ENCODE results near the gene PPP2R2C. TPM values are rescaled to one million over a fixed set of nuclear protein-coding genes. Genes with fewer than 3 reads are reported as not detected.

The PPP2R2C gene
- total and polyA plus RNA-seq, 2 experiments from 2014 or later = 1.3 to 9.2 TPM

- DNase-seq (ENCODE audit: low spot score) (no peak), ATAC-seq (no peak)
- H3K4me3 Mint-ChIP-seq = no peak overlapping the region
- H3K9me2 ChIP-seq (ENCODE audit: insufficient read depth) = no peaks in the 10 kb centered on the region
- H3K4me3 ChIP-seq = no peak overlapping the region
- peaks cover 7% of the 10 kb centered on the region for H3K4me1 Mint-ChIP-seq
- no peaks in the 10 kb centered on the region for H3K27me3 ChIP-seq (ENCODE audit: insufficient read depth)
- H3K27ac Mint-ChIP-seq = no peak overlapping the region
- no peak overlapping the region for H2AFZ ChIP-seq
- no peaks in the 10 kb centered on the region for H4K20me1 ChIP-seq (replicated peaks; ENCODE audit: insufficient read depth)
- H3K4me2 ChIP-seq = no peak overlapping the region
- H3K4me1 ChIP-seq (ENCODE audit: insufficient read depth) = no peaks in the 10 kb centered on the region
- TF ChIP-seq CTCF (conservative IDR thresholded peaks at IDR 0.05; ENCODE audit: low read depth in 2 of 2) = peak in 1 of 2 experiments; percentile 42; a peak in 2 of 4 replicates
- no peak for TF ChIP-seq REST (IDR thresholded peaks at IDR 0.05; ENCODE audit: unreplicated experiment)
- no peaks in the 10 kb centered on the region for H3K79me2 ChIP-seq (replicated peaks; ENCODE audit: insufficient read depth)
- H3K9me3 Mint-ChIP-seq = no peaks in the 10 kb centered on the region; the same call in 2 of the 3 replicates
- no peaks in the 10 kb centered on the region for H3K36me3 ChIP-seq (ENCODE audit: insufficient read depth)
- no peaks in the 10 kb centered on the region for H3F3A ChIP-seq (replicated peaks; ENCODE audit: low read depth)
- H3K27me3 Mint-ChIP-seq (ENCODE audit: insufficient read depth, low read depth, poor library complexity) = peaks cover 3% of the 10 kb centered on the region
- H3K27ac ChIP-seq (ENCODE audit: low read depth) = no peak overlapping the region
- no peaks in the 10 kb centered on the region for H3K36me3 Mint-ChIP-seq (ENCODE audit: low read depth)
Measured at GRCh38 chr4:6388713-6389112, 83.7 kb downstream of the PPP2R2C start.

GRCh38 chr4:6387946-6388345 lies 84.5 kb downstream of the PPP2R2C start:
- Mint-ChIP-seq H3K4me1 (peaks cover 6% of the 10 kb centered on the region), H3K27ac (no peak overlapping the region), H3K36me3 (ENCODE audit: low read depth) (no peaks in the 10 kb centered on the region), H3K4me3 (no peak overlapping the region), H3K9me3 (no peaks in the 10 kb centered on the region; the same call in 2 of the 3 replicates), H3K27me3 (ENCODE audit: insufficient read depth, low read depth, poor library complexity) (peaks cover 3% of the 10 kb centered on the region)
- Histone ChIP-seq H3K79me2 (replicated peaks; ENCODE audit: insufficient read depth) (no peaks in the 10 kb centered on the region), H4K20me1 (replicated peaks; ENCODE audit: insufficient read depth) (no peaks in the 10 kb centered on the region), H3K4me1 (ENCODE audit: insufficient read depth) (no peaks in the 10 kb centered on the region), H3F3A (replicated peaks; ENCODE audit: low read depth) (no peaks in the 10 kb centered on the region), H3K4me3 (no peak overlapping the region), H3K27ac (ENCODE audit: low read depth) (no peak overlapping the region), H3K36me3 (ENCODE audit: insufficient read depth) (no peaks in the 10 kb centered on the region), H3K4me2 (no peak overlapping the region), H2AFZ (no peak overlapping the region), H3K27me3 (ENCODE audit: insufficient read depth) (no peaks in the 10 kb centered on the region), H3K9me2 (ENCODE audit: insufficient read depth) (no peaks in the 10 kb centered on the region)
- no peak for DNase-seq (ENCODE audit: low spot score)
- no peak for ATAC-seq
- no peak for TF ChIP-seq REST (IDR thresholded peaks at IDR 0.05; ENCODE audit: unreplicated experiment)
- no peak for TF ChIP-seq ZNF331 (CRISPR knock-in tag; IDR thresholded peaks at IDR 0.05; ENCODE audit: low read depth)
- no peak for TF ChIP-seq STAT1 (IDR thresholded peaks at IDR 0.05; ENCODE audit: unreplicated experiment)
- TF ChIP-seq EZH2phosphoT487 (IDR thresholded peaks at IDR 0.05; ENCODE audit: unreplicated experiment) = no peak
- TF ChIP-seq EZH2 (IDR thresholded peaks at IDR 0.05; ENCODE audit: low read depth, unreplicated experiment) = no peak
- TF ChIP-seq NANOG (IDR thresholded peaks at IDR 0.05; ENCODE audit: borderline replicate concordance) = no peak
- TF ChIP-seq JUNB (IDR thresholded peaks at IDR 0.05; ENCODE audit: unreplicated experiment) = no peak

Measured in GM23338 (cell line).